Subcutaneous adipose tissue (tissue), 4 donors: ENCODE results near the gene STIM1. TPM values are rescaled to one million over a fixed set of nuclear protein-coding genes. Genes with fewer than 3 reads are reported as not detected.

Experiments
- total RNA-seq, 4 donors: library from RNA; depleted of rRNA; stranded (reverse); fragments of >200 nt; gene quantifications; one replicate each; pipeline ENCODE4 v1.1.0, GENCODE V29; 2016
- TF ChIP-seq, protein P1 (sequence below): fragments of 450-650 bp; IDR thresholded peaks from one replicate; pipeline ENCODE4 v1.5.1; 2016; ENCODE audit warnings: low read depth, mild to moderate bottlenecking, control low read depth, antibody characterized with exemption, moderate library complexity

The STIM1 gene
- total RNA-seq, 4 donors from 2014 or later: 39.5 to 64.8 (median 43.3) TPM

DNA sequence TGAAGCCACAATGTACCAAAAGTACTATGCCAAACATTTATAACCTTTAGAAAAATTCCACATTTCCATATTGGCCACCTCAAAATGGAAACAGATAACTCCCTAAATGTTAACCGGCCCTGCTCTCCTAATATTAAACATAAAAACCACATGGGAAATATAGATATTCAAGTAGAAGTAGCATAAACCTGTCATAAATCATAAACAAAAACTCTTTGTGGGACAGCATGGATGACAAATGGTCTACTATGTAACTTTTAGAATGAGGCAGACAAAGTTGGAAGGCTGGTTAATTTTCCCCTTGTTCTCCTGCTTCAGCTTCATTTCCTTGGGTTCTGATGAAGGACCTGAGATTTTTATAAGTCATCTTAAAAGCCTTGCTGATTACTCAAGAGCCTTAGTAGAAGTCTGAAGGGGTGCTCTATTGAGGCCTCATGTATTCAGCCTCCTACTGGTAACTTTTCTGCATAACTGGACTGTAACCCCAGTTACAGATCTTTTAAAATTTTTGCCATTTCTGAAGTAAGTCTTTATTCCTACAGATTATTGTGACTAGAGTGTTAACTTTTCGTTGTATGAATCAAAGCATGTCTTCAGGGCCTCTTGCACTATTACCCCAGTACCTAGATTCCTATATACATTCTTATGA is 116.4 kb downstream of the STIM1 start:
- TF ChIP-seq, protein P1, sequence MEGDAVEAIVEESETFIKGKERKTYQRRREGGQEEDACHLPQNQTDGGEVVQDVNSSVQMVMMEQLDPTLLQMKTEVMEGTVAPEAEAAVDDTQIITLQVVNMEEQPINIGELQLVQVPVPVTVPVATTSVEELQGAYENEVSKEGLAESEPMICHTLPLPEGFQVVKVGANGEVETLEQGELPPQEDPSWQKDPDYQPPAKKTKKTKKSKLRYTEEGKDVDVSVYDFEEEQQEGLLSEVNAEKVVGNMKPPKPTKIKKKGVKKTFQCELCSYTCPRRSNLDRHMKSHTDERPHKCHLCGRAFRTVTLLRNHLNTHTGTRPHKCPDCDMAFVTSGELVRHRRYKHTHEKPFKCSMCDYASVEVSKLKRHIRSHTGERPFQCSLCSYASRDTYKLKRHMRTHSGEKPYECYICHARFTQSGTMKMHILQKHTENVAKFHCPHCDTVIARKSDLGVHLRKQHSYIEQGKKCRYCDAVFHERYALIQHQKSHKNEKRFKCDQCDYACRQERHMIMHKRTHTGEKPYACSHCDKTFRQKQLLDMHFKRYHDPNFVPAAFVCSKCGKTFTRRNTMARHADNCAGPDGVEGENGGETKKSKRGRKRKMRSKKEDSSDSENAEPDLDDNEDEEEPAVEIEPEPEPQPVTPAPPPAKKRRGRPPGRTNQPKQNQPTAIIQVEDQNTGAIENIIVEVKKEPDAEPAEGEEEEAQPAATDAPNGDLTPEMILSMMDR: no peak

DNA sequence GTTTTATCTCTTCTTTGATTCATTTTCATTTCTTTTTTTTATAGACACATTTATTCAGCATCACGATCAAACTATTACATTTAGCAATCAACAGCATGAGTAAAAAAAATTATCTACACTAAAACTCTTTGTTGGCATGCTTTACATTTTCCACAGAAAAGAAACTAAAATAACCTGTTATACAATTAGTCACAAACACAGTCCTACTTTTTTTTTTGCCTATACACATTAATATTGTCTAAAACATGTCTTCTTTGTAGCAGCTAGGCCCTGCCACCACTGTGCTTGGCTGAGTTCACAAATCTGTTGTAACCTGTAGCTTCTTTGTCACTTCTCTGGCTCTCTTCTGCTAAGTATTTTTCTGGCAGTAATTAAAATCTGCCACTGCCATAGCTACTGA is 117.0 kb downstream of the STIM1 start:
- TF ChIP-seq, protein P1: no peak

DNA sequence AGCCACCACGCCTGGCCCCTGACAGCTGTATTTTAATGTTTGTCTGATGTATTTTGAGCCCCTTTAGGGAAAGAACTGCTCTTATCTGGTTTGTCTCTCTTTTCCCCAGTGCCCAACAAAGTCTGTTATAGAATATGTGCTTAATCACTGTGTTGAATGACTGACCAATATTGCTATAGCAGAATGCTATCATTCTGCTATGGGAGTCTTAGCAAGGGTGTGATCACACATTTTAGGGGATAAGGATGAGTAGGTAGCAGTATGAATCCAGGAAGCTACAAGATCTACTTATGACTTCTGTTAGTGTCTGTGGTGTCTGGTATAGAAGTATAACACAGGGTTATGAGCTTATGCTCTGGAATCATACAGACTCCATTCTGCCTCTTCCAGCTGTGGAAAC is 121.6 kb downstream of the STIM1 start:
- TF ChIP-seq, protein P1: no peak

- TF ChIP-seq, protein P1: no peak
Observed at GRCh38 chr11:3981084-3981633, 125.7 kb downstream of the STIM1 start.

GRCh38 chr11:3982431-3982830 is 127.0 kb downstream of the STIM1 start:
- TF ChIP-seq, protein P1: no peak

- TF ChIP-seq, protein P1: no peak
Observed at GRCh38 chr11:3983101-3983500, 127.6 kb downstream of the STIM1 start.

DNA sequence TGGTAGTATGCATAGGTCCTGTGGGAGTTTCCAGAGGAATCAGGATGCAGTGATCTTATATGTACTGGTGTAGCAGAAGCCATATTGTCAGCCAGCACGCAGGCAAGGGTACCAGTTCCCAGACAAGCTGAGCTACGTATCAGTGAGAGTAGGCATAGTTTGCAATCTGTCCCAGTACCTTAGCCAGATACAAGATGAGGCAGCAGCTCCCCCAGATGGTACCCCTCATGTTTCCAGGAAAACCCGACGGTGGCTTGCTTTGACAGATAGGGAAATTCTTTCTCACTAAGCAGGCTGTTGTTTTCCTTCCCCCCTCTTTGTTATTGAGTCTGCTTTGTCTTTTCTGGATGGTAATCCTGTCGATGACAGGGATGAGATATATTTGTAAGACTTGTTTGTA is 129.4 kb downstream of the STIM1 start:
- TF ChIP-seq, protein P1: no peak
